NCI-H2171 (cell line): Measurements from ENCODE around the gene LTV1.
A peak's percentile ranks its signal among the peaks of the same experiment; 100 is the strongest.
"Not testable (repeated sequence)": the region's sequence is repeated elsewhere in the genome, so short reads cannot be mapped to it uniquely, and the experiment has no call there.

Experiments used
- DNase-seq: peaks from one replicate; lab custom pipeline; 2025; lab: John Stamatoyannopoulos, UW

LTV1 gene

GRCh38 chr6:143842902-143843676 is at the start of gene LTV1:
Gene LTV1 (plus strand): TSS chr6:143843338. CDS start chr6:143843478, 140 bp downstream.
- peak; percentile 93 for DNase-seq

- DNase-seq: not testable (repeated sequence)
Observed at GRCh38 chr6:143796551-143796950, 46.6 kb upstream of the LTV1 start.

- not testable (repeated sequence) for DNase-seq
Observed at GRCh38 chr6:143798487-143798886, 44.7 kb upstream of the LTV1 start.

GRCh38 chr6:143802833-143803565 is 40.1 kb upstream of the LTV1 start:
- no peak for DNase-seq

- no peak for DNase-seq
Observed at GRCh38 chr6:143803769-143804568, 39.2 kb upstream of the LTV1 start.

- DNase-seq: no peak
Observed at GRCh38 chr6:143804835-143805239, 38.3 kb upstream of the LTV1 start.

- DNase-seq: no peak
Observed at GRCh38 chr6:143806282-143807102, 36.6 kb upstream of the LTV1 start.

- DNase-seq: no peak
Observed at GRCh38 chr6:143807103-143807772, 35.9 kb upstream of the LTV1 start.

GRCh38 chr6:143810745-143811144 is 32.4 kb upstream of the LTV1 start:
- no peak for DNase-seq

- DNase-seq: no peak
Observed at GRCh38 chr6:143811501-143812157, 31.5 kb upstream of the LTV1 start.

GRCh38 chr6:143817621-143818020 is 25.5 kb upstream of the LTV1 start:
- DNase-seq: no peak

- DNase-seq: no peak
Observed at GRCh38 chr6:143821359-143821758, 21.8 kb upstream of the LTV1 start.

GRCh38 chr6:143822584-143823024 is 20.5 kb upstream of the LTV1 start:
- DNase-seq: no peak

- no peak for DNase-seq
Observed at GRCh38 chr6:143823548-143823947, 19.6 kb upstream of the LTV1 start.

- DNase-seq: no peak
Observed at GRCh38 chr6:143828572-143828971, 14.6 kb upstream of the LTV1 start.

GRCh38 chr6:143836150-143836549 is 7.0 kb upstream of the LTV1 start:
- DNase-seq: no peak

- DNase-seq: no peak
Observed at GRCh38 chr6:143838395-143838794, 4.7 kb upstream of the LTV1 start.

GRCh38 chr6:143839196-143839595 is 3.9 kb upstream of the LTV1 start:
- no peak for DNase-seq

GRCh38 chr6:143840595-143841265 is 2.4 kb upstream of the LTV1 start:
- no peak for DNase-seq

GRCh38 chr6:143842461-143842901 is 657 bp upstream of the LTV1 start:
- no peak for DNase-seq
